GM21529 (cell line): ENCODE measurements around the gene LONP2.
"Not testable (repeated sequence)": the region's sequence is repeated elsewhere in the genome, so short reads cannot be mapped to it uniquely, and the experiment has no call there.

Experiments used
- ATAC-seq: cut with Tn5 transposase; IDR thresholded peaks from one replicate; pipeline ENCODE4 v1.9.1; 2021; ENCODE audit not compliant: unreplicated experiment

The LONP2 gene

GRCh38 chr16:48365025-48365600 lies 121.0 kb downstream of the LONP2 start:
- no peak for ATAC-seq

- peak; percentile 90 for ATAC-seq
Measured at GRCh38 chr16:48365601-48366164, 121.6 kb downstream of the LONP2 start.

GRCh38 chr16:48366165-48367093 lies 122.3 kb downstream of the LONP2 start:
- ATAC-seq, result peak; percentile 68

- ATAC-seq, result no peak
Measured at GRCh38 chr16:48367441-48368049, 123.4 kb downstream of the LONP2 start.

GRCh38 chr16:48369765-48370164 lies 125.7 kb downstream of the LONP2 start:
- no peak for ATAC-seq

GRCh38 chr16:48370229-48370628 lies 126.1 kb downstream of the LONP2 start:
- ATAC-seq, result no peak

GRCh38 chr16:48370668-48371392 lies 126.7 kb downstream of the LONP2 start:
- ATAC-seq, result not testable (repeated sequence)

- ATAC-seq, result no peak
Measured at GRCh38 chr16:48371393-48371780, 127.3 kb downstream of the LONP2 start.

- no peak for ATAC-seq
Measured at GRCh38 chr16:48372744-48373143, 128.6 kb downstream of the LONP2 start.

- ATAC-seq, result no peak
Measured at GRCh38 chr16:48373258-48374029, 129.3 kb downstream of the LONP2 start.

GRCh38 chr16:48374255-48374654 lies 130.2 kb downstream of the LONP2 start:
- ATAC-seq, result no peak

GRCh38 chr16:48377301-48377700 lies 133.2 kb downstream of the LONP2 start:
- not testable (repeated sequence) for ATAC-seq

GRCh38 chr16:48378276-48378675 lies 134.2 kb downstream of the LONP2 start:
- no peak for ATAC-seq

GRCh38 chr16:48378836-48379235 lies 134.7 kb downstream of the LONP2 start:
- no peak for ATAC-seq

GRCh38 chr16:48381201-48381600 lies 137.1 kb downstream of the LONP2 start:
- no peak for ATAC-seq

GRCh38 chr16:48382131-48382530 lies 138.0 kb downstream of the LONP2 start:
- no peak for ATAC-seq

- ATAC-seq, result no peak
Measured at GRCh38 chr16:48383009-48383876, 139.1 kb downstream of the LONP2 start.

- ATAC-seq, result no peak
Measured at GRCh38 chr16:48383877-48384519, 139.9 kb downstream of the LONP2 start.
